HL-60/S4 treated with phorbol 12-myristate 13-acetate at 8.2 ng/mL for 4 days and 3 days (cell line): ENCODE measurements around the gene ANKRD9.

Experiments
- in situ Hi-C: fragments of 300-500 bp; cut with MboI; formaldehyde crosslinking; loops from 2 replicates; pipeline ENCODE4 v1.15.0; 2022; ENCODE audit warnings: low sequenced_read_pairs

ANKRD9 gene

GRCh38 chr14:102499401-102500157, 10.0 kb downstream of the ANKRD9 start:
- in situ Hi-C loops, result no loop called here

- in situ Hi-C loops, result no loop called here
These were observed 10.8 kb downstream of the ANKRD9 start for GRCh38 chr14:102498678-102499265.

- in situ Hi-C loops, result no loop called here
These were observed 11.4 kb downstream of the ANKRD9 start for GRCh38 chr14:102497998-102498677.

- in situ Hi-C loops, result no loop called here
These were observed 12.4 kb downstream of the ANKRD9 start for GRCh38 chr14:102496958-102497744.

GRCh38 chr14:102496331-102496691, 13.3 kb downstream of the ANKRD9 start:
- in situ Hi-C loops, result no loop called here

GRCh38 chr14:102495491-102496330, 13.9 kb downstream of the ANKRD9 start:
- in situ Hi-C loops, result no loop called here

- in situ Hi-C loops, result no loop called here
These were observed 16.0 kb downstream of the ANKRD9 start for GRCh38 chr14:102493585-102493984.

- in situ Hi-C loops, result no loop called here
These were observed 16.5 kb downstream of the ANKRD9 start for GRCh38 chr14:102493096-102493495.

- in situ Hi-C loops, result no loop called here
These were observed 17.1 kb downstream of the ANKRD9 start for GRCh38 chr14:102492531-102492910.

- in situ Hi-C loops, result no loop called here
These were observed 17.6 kb downstream of the ANKRD9 start for GRCh38 chr14:102491786-102492530.

GRCh38 chr14:102491366-102491765, 18.2 kb downstream of the ANKRD9 start:
- in situ Hi-C loops, result no loop called here

GRCh38 chr14:102490456-102490855, 19.1 kb downstream of the ANKRD9 start:
- in situ Hi-C loops, result no loop called here

- in situ Hi-C loops, result no loop called here
These were observed 22.4 kb downstream of the ANKRD9 start for GRCh38 chr14:102487204-102487577.

GRCh38 chr14:102486513-102487203, 22.9 kb downstream of the ANKRD9 start:
- in situ Hi-C loops, result no loop called here

GRCh38 chr14:102485693-102486512, 23.7 kb downstream of the ANKRD9 start:
- in situ Hi-C loops, result no loop called here

GRCh38 chr14:102484316-102484715, 25.3 kb downstream of the ANKRD9 start:
- in situ Hi-C loops, result no loop called here

- in situ Hi-C loops, result no loop called here
These were observed 27.8 kb downstream of the ANKRD9 start for GRCh38 chr14:102481791-102482238.

- in situ Hi-C loops, result no loop called here
These were observed 28.2 kb downstream of the ANKRD9 start for GRCh38 chr14:102481371-102481770.
